GM23338 (cell line): ENCODE measurements around the gene C14orf132.

Experiments used
- EZH2 ChIP-seq: fragments of 200-600 bp; sonication (generic); IDR thresholded peaks from one replicate; pipeline ENCODE4 v1.8.0; 2017; ENCODE audit warnings: antibody characterized with exemption, mild to moderate bottlenecking, low read depth; ENCODE audit not compliant: unreplicated experiment
- JUNB ChIP-seq: IDR thresholded peaks from one replicate; pipeline ENCODE4 v1.6.1; 2016; ENCODE audit warnings: antibody characterized with exemption; ENCODE audit not compliant: unreplicated experiment
- NANOG ChIP-seq: IDR thresholded peaks from 2 replicates; pipeline ENCODE4 v1.6.1; 2016; ENCODE audit warnings: antibody characterized with exemption, borderline replicate concordance
- POLR2AphosphoS5 ChIP-seq: IDR thresholded peaks from 2 replicates; pipeline ENCODE4 v1.6.1; 2016; ENCODE audit warnings: antibody characterized with exemption, low read depth
- ZNF114 ChIP-seq: fragments of 250-450 bp; sonication (Bioruptor Pico); IDR thresholded peaks from 2 replicates; pipeline ENCODE4 v1.5.0; 2020; ENCODE audit warnings: mild to moderate bottlenecking, moderate library complexity
- ZNF331 ChIP-seq: fragments of 250-450 bp; sonication (Bioruptor Pico); IDR thresholded peaks from 2 replicates; pipeline ENCODE4 v1.5.0; 2020; ENCODE audit warnings: low read depth, mild to moderate bottlenecking, moderate library complexity
- TF ChIP-seq, protein P1 (sequence below), 2 experiments: fragments of 200-600 bp in 1 of 2; sonication (generic) in 1 of 2; conservative IDR thresholded peaks; 2 replicates each; pipeline versions ENCODE4 v1.5.1 to v1.6.1; 2016 to 2017; ENCODE audit warnings: antibody characterized with exemption in 2 of 2, low read depth in 2 of 2, mild to moderate bottlenecking in 2 of 2, moderate library complexity in 1 of 2
- TF ChIP-seq, protein P2 (sequence below): IDR thresholded peaks from one replicate; pipeline ENCODE4 v1.6.1; 2018; ENCODE audit warnings: antibody characterized with exemption; ENCODE audit not compliant: unreplicated experiment

DNA sequence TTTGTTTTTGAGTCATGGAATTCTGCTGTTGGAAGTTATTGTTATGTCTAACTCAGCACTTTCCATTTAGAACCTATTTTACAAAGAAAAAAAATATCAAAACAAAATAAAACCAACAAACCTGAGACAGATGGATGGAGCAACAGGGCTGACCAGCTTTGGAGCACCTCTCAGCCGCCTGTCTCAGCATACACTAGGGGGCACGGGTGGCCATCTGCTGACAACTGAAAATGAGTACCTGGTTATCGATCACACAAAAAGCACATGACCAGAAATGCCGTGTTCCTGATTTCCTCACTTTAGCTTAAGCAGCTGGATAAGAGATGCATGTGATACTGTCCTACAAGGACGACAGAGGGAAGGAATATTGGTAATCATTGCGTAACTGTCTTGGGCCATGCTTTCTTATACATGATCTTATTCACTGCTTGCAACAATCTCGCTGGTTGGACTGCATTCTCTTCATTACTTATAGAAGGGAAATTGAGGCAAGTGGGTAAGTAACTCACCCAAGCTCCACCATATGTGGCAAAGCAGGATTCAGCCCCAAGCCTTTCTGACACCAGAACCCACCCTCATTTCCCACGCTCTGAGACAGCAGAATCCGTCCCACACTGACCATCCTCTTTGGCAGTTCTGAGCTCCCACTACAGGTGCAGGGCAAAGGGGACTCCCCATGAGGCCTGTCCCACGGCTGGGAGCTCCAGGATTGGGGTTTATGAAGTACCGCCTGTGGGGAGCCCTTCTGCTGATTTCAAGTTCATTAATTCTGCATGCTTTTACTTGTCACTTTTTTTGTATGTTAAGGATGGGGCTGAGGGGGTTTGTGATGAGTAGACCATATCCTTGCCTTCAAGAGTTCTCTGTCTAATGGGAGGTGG, 43.5 kb downstream of the C14orf132 start:
- TF ChIP-seq POLR2AphosphoS5 (no peak), NANOG (no peak), JUNB (no peak), ZNF331 (CRISPR knock-in tag) (no peak), EZH2 (no peak), ZNF114 (CRISPR knock-in tag) (no peak)
- TF ChIP-seq, protein P1, sequence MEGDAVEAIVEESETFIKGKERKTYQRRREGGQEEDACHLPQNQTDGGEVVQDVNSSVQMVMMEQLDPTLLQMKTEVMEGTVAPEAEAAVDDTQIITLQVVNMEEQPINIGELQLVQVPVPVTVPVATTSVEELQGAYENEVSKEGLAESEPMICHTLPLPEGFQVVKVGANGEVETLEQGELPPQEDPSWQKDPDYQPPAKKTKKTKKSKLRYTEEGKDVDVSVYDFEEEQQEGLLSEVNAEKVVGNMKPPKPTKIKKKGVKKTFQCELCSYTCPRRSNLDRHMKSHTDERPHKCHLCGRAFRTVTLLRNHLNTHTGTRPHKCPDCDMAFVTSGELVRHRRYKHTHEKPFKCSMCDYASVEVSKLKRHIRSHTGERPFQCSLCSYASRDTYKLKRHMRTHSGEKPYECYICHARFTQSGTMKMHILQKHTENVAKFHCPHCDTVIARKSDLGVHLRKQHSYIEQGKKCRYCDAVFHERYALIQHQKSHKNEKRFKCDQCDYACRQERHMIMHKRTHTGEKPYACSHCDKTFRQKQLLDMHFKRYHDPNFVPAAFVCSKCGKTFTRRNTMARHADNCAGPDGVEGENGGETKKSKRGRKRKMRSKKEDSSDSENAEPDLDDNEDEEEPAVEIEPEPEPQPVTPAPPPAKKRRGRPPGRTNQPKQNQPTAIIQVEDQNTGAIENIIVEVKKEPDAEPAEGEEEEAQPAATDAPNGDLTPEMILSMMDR (conservative IDR thresholded peaks at IDR 0.05; ENCODE audit: low read depth in 2 of 2) = no peak
- TF ChIP-seq, protein P2, sequence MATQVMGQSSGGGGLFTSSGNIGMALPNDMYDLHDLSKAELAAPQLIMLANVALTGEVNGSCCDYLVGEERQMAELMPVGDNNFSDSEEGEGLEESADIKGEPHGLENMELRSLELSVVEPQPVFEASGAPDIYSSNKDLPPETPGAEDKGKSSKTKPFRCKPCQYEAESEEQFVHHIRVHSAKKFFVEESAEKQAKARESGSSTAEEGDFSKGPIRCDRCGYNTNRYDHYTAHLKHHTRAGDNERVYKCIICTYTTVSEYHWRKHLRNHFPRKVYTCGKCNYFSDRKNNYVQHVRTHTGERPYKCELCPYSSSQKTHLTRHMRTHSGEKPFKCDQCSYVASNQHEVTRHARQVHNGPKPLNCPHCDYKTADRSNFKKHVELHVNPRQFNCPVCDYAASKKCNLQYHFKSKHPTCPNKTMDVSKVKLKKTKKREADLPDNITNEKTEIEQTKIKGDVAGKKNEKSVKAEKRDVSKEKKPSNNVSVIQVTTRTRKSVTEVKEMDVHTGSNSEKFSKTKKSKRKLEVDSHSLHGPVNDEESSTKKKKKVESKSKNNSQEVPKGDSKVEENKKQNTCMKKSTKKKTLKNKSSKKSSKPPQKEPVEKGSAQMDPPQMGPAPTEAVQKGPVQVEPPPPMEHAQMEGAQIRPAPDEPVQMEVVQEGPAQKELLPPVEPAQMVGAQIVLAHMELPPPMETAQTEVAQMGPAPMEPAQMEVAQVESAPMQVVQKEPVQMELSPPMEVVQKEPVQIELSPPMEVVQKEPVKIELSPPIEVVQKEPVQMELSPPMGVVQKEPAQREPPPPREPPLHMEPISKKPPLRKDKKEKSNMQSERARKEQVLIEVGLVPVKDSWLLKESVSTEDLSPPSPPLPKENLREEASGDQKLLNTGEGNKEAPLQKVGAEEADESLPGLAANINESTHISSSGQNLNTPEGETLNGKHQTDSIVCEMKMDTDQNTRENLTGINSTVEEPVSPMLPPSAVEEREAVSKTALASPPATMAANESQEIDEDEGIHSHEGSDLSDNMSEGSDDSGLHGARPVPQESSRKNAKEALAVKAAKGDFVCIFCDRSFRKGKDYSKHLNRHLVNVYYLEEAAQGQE = no peak
